Measurements from ENCODE around the gene NME3.
A peak's percentile ranks its signal among the peaks of the same experiment; 100 is the strongest.

NME3 gene

GRCh38 chr16:1781758-1782407 lies 10.5 kb upstream of the NME3 start:
- DNase-seq (ENCODE audit: low read depth) = no peak
- TF ChIP-seq CTCF (IDR thresholded peaks at IDR 0.05; ENCODE audit: low read depth, low read length, missing control alignments) = no peak
- in situ Hi-C loops (cut with HindIII; ENCODE audit: low sequenced_read_pairs) = no loop called here
- H3K4me3 ChIP-seq (ENCODE audit: low read depth, low read length) = peak overlapping the region; percentile 61

- TF ChIP-seq CTCF (IDR thresholded peaks at IDR 0.05; ENCODE audit: low read depth, low read length, missing control alignments) = no peak
- in situ Hi-C loops (cut with HindIII; ENCODE audit: low sequenced_read_pairs) = no loop called here
- DNase-seq (ENCODE audit: low read depth) = no peak
- peak overlapping the region; percentile 61 for H3K4me3 ChIP-seq (ENCODE audit: low read depth, low read length)
These were observed 9.9 kb upstream of the NME3 start for GRCh38 chr16:1781254-1781653.

GRCh38 chr16:1780677-1781072 lies 9.3 kb upstream of the NME3 start:
- H3K4me3 ChIP-seq (ENCODE audit: low read depth, low read length) = no peak overlapping the region
- DNase-seq (ENCODE audit: low read depth) = no peak
- TF ChIP-seq CTCF (IDR thresholded peaks at IDR 0.05; ENCODE audit: low read depth, low read length, missing control alignments) = no peak
- in situ Hi-C loops (cut with HindIII; ENCODE audit: low sequenced_read_pairs) = no loop called here

GRCh38 chr16:1779741-1780676 lies 8.7 kb upstream of the NME3 start:
- in situ Hi-C loops (cut with HindIII; ENCODE audit: low sequenced_read_pairs) = no loop called here

DNA sequence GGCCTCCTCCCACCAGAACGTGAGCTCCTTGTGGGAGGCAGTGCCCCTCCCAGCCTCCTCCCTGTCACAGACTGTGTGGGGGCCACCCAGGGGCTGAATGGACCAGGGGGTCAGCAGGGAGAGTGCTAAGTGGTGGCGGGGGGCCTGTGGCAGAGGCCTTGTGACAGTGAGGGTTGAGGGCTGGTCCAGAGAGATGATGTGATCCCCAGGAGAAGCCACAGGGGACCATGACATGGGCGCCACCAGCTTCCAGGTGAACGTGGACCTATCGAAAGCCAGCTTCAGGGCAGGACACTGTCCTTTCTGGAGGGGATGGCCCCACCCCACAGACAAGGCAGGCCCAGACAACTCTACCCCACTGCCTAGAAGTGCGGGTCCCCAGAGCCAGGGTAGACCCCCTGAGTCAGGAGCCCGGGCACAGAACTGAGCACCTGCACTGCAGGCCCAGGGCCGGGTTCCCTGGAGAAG lies 7.9 kb upstream of the NME3 start:
- DNase-seq (ENCODE audit: low read depth) = no peak
- TF ChIP-seq CTCF (IDR thresholded peaks at IDR 0.05; ENCODE audit: low read depth, low read length, missing control alignments) = no peak
- in situ Hi-C loops (cut with HindIII; ENCODE audit: low sequenced_read_pairs) = no loop called here
- no peak overlapping the region for H3K4me3 ChIP-seq (ENCODE audit: low read depth, low read length)

More at GRCh38 chr16:1779741-1780676, 8.7 kb upstream of the NME3 start:
- TF ChIP-seq CTCF (IDR thresholded peaks at IDR 0.05; ENCODE audit: low read depth, low read length, missing control alignments) = no peak
- H3K4me3 ChIP-seq (ENCODE audit: low read depth, low read length) = no peak overlapping the region
- DNase-seq (ENCODE audit: low read depth) = no peak

- DNase-seq (ENCODE audit: low read depth) = no peak
- in situ Hi-C loops (cut with HindIII; ENCODE audit: low sequenced_read_pairs) = no loop called here
- H3K4me3 ChIP-seq (ENCODE audit: low read depth, low read length) = no peak overlapping the region
- no peak for TF ChIP-seq CTCF (IDR thresholded peaks at IDR 0.05; ENCODE audit: low read depth, low read length, missing control alignments)
These were observed 7.1 kb upstream of the NME3 start for GRCh38 chr16:1778200-1779179.

All from astrocyte of the cerebellum (primary cell).